Stimulated activated CD8-positive, alpha-beta memory T cell treated with anti-CD3 and anti-CD28 coated beads, Interleukin-7, amount 100 ng/mL, for 48 hours (primary cell): Measurements from ENCODE around the gene RAD51B.
"Not testable (repeated sequence)": the region's sequence is repeated elsewhere in the genome, so short reads cannot be mapped to it uniquely, and the experiment has no call there.

Experiments
- DNase-seq, 2 donors: peaks; one replicate each; pipeline ENCODE4 v3.0.0-alpha.2; 2020; ENCODE audit warnings: low read depth in 1 of 2; ENCODE audit errors: extremely low read depth in 1 of 2

RAD51B gene

DNA sequence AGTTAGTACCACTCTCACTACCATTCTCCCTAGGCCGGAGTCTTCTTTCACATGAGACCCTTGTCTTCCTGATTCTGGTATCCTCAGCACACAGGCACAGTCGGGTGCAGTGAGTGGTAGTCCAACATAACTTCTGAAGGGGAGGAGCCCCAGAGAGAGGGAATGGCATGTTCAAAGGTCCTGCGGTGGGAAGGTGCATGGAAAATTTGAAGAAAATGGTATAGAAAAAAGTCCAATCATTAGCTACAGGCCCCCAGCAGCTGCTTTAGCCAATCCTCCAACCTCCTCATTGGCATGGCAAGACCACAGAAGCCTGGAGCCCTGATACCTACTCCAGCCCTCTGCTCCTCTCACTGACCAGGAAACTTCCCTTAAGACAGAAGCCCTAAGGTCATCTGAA is 876.7 kb downstream of the RAD51B start:
- no peak for DNase-seq

DNA sequence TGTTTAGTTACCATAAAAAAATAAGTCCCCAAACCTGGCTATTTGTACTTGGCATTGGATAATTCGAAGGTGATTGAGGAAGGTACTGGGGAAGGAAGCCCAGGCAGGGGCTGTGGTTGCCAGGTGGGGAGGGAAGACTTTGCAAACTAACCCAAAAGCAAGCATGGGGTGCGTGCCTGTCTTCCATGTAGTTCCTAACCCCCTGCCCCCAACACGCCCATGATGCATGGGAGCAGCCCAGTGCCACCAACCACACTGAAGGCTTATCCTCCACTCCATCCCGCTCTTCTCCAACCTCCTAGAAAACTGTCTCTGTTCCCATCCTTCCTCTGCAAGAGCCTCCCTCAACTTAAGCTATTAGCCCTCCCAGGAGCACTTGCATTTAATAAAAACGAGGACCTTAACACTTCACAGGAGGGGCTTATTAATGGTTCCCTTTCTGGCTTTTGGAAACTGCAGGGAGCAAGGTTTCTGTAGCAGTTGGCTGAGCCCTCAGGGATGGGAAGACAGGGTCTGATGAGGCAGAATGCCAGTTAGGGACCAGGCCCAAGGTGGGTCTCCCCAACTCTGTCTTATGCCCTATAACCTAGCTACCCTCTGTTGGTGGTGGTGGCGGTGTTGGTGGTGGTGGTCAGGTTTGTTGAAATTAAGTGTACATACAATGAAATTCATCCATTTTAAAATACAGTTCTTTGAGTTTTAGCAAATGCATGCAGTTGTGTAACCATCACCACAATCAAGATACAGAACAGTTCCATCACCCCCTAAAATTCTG is 877.3 kb downstream of the RAD51B start:
- DNase-seq: no peak

DNA sequence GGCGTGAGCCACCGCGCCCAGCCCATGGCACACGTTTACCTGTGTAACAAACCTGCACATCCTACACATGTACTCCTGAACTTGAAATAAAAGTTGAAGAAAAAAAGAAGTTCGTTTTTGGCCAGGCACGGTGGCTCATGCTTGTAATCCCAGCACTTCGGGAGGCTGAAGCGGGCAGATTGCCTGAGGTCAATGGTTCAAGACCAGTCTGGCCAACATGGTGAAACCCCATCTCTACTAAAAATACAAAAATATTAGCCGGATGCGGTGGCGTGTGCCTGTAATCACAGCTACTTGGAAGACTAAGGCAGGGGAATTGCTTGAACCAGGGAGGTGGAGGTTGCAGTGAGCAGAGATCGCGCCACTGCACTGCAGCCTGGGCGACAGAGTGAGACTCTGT is 879.2 kb downstream of the RAD51B start:
- not testable (repeated sequence) for DNase-seq

DNA sequence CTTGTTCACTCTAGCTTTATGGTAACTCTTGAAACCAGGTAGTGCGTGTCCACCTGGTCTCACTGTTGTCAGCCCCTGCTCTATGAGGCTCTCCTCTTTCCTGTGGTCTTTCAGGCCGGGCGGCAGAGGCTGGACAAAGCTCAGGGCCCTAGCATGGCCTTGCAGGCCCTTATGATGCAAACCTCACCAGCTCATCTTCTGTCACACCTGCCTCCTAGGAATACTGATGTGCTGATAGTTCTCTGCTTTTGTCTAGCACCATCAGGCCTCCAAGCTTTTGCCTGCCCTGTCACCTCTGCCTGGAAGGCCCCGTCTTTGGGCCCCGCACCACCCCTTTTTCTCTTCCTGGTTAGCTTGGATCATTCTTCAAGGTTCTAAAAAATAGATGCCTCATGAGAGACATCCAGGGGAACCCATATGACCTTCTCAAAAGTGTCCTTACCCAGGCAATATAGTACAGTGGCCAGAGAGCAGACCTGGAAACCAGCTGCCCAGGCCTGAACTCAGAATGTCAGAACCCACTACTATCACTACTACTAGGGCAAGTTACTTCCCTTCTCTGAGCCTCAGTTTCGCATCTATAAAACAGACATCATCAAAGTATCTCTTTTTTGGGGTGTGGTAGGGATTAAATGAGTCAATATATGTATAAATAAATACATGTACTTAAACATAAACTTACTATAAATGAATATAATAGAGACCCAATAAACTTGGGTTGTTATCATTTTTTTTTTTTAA is 881.6 kb downstream of the RAD51B start:
- no peak for DNase-seq

DNA sequence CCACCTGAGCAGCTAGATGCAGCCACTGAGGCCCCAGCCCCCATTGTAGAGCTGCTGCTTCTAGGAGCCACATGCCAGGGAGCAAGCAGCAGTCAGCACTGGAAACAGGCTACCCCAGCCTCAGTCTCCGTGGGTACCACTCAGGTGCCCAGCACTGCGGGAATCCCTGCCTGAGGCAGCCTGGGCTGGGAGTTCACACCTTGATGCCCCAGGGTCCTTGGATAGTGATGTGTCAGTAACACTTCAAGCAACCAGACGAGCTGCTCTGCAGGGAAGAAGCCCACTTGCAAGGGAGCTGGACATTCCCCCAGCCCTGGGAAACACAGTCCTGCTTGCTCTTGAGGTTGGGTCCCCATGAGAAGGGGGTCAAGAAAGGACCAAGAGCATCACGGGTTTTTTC is 882.6 kb downstream of the RAD51B start:
- DNase-seq: no peak

DNA sequence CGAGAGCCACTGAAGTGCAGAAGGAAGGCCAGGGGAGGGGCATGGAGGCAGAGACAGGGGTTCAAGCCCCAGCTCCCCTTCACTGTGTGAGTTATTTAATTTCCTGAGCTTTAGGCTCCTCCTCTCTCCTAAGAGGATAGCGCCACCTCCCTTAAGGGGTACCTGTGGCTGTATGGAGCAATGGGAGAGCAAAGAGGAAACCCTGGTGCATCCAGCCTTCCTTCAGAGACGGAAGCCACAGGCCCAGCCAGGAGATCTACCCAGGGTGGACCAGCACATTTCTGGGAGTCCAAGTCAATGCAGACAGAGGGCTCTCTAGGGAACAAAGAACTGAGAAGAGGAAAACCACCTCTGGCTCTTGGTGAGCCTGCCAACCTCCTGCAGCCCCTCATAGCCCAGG is 883.0 kb downstream of the RAD51B start:
- no peak for DNase-seq

DNA sequence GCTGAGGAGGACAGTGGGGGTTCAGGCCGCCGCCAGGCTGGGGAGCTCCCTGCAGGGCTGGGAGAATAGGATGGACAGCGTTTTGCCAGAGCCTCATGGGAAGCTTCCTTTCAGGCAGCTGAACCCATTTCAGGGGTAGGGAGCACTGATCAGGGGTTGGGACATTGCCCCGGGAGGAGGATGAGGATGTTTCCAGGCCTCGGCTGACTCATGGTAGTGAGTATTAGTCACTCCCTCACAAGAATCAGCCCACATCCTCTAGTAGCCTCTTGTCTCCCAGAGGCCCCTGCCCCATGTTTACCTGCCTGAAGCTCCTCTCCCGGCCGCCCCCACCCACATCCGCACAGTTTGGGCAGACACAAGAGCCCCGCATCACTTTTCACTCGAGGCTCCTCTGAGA is 883.5 kb downstream of the RAD51B start:
- DNase-seq: peak in 1 of 2 donors; percentile 25

DNA sequence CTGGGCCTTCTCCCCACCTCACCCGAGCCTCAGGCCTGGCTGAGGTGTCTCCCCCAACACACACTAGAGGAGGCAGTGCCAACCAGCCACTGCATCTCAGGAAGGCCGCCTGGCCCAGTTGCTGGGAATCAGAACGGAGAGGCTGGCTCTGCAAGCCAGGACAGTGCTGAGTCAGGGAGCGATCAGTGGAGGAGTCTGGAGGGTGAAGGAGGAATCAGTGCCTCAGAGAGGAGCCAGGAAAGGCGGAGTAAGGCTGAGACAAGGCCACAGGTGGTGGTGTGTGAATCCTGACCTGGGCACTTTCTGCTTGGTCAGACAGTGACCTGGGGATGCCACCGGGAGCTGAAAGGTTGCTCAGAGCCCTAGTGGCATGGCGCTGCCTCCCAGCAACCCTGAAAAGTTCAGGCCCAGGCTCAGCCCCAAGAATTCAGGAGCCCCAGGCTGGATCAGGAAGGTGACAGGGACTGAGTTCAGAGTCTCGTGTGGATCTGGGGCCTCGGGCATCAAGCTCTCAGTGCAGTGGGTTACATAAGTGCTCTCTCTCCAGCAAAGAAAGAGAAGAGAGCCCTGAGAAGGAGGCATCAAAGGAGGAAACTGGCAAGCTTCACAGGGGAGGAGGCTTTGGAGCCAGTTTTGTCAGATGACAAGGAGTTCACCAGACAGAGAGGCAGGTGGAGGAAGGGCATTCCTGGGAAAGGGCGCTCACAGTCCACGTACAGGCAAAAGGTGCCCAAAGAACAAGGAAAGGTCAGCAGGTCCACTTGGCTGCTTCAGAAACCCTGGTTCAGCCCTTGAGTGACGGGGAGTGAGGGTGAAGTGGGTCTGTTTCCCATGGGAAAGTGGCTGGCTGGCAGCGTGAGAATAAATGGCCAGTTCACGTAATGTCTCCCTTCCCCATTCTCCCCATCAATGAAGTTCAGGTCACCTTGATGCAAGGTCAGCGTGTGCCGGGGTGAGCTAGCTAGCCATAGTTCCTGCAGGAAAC is 885.4 kb downstream of the RAD51B start:
- DNase-seq: no peak

DNA sequence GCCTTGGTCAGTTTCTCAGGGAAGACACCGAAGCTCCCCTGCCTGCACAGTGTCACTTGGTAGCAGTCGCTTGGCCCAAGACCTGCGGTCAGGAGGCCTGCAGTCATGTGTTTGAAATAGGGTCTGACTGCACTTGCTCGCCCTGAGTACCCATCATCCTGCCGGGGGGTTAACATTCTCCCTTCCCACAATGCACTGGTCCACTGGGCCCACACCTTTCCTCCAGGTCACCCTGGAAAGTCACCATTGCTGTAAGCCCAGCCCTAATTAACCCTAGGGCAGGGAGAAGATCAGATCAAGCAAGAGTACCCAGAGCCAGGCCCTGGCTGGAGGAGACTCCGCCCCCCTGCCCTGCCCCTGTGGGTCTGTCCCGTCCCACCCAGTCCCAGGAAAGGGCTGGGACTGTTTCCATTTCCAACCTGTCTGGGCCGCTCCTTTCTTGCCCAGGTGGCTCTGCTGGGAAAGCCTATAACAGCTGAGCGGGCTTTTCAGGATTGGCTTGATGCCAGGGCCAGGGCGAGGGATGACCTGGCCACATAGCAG is 886.2 kb downstream of the RAD51B start:
- DNase-seq: no peak

DNA sequence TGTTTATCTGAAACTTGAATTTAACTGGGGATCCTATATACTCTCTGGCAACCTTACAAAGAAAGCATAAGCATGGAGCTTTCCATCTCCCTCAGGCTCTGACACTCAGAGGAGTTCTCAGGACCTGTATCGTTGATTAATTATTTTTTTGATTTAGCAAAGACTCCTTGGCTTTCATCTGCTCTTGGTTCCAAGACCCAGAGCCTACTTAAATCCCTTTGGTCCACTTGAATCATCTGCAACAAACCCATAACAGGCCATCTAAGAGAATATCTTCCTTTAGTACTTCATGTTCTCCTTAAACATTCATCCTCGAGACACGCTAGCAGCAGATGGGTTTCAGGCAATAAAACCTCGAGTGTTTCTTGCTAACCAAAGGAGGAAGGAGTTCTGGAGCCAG is 887.9 kb downstream of the RAD51B start:
- no peak for DNase-seq

DNA sequence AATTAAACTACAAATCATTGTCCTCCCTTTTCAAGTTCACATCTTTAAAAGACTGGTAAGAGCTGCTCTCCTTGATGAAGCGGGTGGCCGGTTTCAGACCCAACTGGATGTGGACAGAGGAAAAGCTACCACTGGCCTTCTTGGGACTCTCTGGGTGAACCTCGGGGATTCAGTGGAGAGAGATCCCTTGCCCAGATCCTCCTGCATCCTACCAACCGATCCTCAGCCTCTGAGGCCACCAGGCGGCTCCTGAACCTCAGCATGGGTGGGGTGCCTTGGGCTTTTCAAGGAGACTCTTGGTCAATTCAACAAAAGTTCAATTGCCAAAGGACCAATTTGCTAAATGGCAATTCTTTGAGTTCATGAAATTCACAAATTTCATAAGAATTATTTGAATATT is 888.8 kb downstream of the RAD51B start:
- no peak for DNase-seq

DNA sequence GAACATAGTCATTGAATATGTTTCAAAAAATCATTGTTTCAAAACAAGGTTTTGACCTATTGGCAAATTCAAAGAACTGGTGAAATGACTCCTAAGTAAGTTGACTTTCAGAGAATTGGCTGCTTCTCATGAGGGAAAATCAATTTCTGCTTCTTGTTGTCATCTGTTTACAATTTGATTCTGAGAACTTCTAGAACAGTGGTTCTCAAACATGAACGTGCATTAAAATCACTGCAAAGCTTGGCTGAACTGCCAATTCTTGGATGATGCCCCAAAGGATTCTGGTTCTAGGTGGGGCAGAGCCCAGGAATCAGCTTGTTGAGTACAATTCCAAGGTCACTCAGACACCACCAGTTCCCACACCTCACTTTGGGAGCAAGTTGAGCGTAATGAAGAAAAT is 889.4 kb downstream of the RAD51B start:
- DNase-seq: no peak

DNA sequence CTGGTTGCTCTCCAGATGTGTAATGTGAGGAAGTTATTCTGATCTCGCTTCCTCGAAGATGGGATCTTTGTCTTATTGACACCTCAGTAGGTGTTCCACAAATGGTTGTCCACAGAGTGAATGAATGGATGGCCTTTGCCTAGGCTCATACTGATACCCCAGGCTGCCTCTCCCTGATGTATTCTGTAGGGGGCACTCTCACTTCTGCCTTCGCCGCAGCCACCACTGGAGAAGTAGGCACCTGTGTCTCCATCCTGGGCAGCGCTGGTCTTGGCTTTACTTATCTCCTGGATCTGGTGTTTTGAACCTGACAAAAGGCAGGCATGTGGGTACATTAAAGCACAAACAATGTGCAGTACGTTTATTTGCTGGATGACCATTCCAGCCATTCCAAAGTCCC is 891.2 kb downstream of the RAD51B start:
- no peak for DNase-seq

DNA sequence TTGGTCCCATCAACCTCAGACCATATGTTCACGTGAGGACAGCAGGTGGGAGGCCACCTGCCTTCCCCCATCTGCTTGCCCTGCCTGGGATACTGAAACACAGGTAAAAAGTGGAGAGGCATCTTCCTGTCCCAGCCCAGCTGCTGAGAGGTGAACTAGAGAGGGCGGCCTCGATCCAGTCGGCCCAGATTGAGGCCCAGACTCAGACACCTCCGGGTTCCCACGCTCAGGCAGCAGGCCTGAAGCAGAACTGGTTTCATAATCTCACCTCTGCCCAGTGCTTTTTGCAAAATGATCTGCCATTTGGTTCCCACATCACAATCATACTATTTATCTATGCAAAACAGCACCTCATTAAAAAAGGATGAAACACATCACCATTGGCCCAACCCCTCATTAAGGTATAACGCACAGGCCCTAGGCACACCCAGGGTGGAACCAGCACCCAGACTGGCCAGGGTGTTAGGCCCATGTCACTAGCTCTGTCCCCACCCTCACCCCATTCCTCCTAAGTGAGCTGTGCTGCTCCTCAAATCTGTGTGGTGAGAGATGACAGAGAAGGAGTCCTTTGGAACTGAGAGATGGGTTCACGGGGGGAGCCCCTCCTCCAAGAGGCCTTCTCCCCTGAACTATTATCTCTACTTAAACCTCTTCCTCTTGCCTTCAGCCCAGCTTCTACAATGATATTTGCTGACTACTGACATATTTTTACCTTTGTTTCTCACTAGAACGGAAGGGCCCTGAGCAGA is 892.2 kb downstream of the RAD51B start:
- no peak for DNase-seq

DNA sequence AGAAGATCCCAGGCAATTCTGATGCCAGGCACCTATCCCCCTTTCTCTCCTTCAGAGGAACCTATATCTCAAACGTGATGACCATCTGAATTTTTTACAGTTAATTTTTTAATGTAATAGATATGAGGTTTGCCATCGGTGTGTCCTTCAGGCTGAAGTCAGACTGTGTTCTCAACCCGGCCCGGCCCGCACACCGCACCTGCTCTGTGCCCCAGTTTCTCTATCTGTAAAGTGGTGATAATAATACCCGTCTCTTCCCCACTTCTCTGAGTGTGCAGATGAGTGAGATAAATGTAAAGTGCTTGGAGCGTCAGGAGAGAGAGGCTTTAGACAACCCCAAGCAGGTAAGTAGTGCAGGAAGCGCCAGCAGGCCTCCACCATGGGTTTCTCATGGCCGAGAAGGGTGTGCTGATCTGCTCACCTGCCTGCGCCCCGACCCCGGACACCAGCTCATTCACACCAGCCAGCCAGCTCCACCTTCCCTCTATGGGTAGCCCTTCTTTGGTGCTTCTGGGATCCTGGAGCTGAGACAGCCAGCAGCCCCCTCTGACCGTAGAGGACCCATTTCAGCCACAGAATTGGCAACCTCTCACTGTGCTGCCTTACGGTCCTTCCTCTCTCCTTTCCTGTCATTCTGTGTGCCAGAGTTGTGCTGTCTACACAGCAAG is 893.3 kb downstream of the RAD51B start:
- no peak for DNase-seq

DNA sequence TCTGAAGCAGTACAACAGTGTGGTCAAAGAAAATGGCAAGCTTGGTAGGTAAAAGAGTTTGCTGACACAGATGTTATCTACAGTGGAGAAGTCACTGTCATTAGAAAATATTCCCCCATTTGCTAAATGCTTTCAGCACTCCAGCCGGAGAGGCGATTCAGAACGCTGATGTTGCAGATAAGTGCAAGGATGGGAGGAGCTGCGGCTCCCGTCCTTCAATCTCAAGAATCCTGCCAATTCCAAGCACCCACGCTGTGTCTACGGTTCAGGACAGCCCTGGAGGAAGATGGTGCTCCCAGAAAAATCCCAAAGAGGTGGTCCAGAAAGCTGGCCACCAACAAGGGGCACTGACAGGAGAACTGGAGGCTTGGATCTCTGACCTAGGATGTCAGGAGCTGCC is 894.2 kb downstream of the RAD51B start:
- no peak for DNase-seq

DNA sequence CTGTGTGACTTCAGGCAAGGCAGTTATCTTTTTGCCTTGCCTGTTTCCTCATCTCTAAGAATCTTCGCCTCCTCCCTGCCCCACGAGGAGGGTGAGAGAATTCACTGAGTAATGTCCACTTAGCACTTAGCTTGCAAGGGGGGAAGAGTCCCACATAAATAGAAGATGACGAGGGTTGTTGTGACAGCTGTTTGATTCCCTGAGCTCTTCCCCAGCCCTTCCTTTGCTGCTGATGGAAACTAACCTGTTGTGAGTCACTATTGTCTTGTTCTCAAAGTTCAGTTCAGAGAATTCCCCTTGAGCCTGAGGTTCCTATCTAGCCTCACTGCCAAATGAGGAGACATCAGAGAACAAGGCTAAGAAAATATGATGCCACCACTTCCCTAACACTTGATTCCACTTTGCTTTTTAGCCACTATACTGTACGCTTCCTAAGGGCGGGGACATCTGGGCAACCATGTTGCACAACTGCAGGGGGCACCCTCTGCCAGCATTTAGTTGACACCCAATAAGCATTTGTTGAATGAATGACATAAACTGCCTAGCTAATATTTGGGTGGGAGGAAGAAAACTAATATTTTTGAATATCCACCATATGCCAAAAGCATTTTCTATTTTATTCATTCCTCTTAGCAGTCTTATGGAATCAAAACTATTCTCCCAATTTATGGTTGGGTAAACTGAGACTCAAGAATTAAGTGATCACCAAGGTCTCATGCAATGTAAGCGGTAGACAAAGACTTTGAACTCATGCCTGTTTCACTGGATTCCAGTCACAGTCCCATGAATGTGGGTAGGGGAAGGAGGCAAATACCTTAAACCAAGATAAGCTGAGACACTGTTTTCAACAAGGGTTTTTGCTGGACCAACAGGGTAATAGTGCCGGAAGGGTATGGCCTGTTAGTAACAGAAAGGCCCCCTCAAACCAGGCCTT is 895.7 kb downstream of the RAD51B start:
- DNase-seq: no peak

DNA sequence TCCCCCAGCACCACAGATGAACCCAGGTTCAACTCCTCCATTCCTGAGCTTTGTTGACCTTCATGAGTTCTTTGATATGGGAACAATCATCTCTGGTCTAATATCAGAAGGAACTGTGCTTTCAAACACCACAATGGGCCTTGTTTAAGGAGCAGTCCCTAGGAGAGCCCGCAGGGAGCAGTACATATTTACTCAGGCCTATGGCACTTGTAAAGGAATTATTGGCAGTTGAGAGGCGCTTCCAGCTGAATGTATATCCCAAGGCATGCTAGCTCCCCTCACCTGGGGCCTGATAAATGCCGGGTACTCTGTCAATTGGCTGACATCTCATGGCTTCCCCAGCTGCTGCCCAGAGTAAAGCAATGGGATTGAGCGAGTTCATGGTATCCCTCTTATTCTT is 897.1 kb downstream of the RAD51B start:
- no peak for DNase-seq
